Stimulated activated naive CD8-positive, alpha-beta T cell treated with anti-CD3 and anti-CD28 coated beads, Interleukin-15, amount 100 ng/mL, for 72 hours (primary cell): ENCODE data around the gene TCF3.
"Not testable (repeated sequence)": the region's sequence is repeated elsewhere in the genome, so short reads cannot be mapped to it uniquely, and the experiment has no call there.

ENCODE experiments used
- ATAC-seq: fragments of 150-1000 bp; cut with Tn5 transposase; 2 replicates; pipeline ENCODE4 v1.10.0; 2021; ENCODE audit warnings: mild to moderate bottlenecking, moderate library complexity
- DNase-seq, 2 donors: peaks; one replicate each; pipeline ENCODE4 v3.0.0; 2021 to 2022
- H3K27ac Mint-ChIP-seq, 2 donors: one replicate each; pipeline ENCODE4 v1.8.0; 2022; ENCODE audit warnings: mild to moderate bottlenecking in 2 of 2, mixed read lengths in 2 of 2, moderate library complexity in 2 of 2
- H3K27me3 Mint-ChIP-seq: one replicate; pipeline ENCODE4 v1.8.0; 2022; ENCODE audit warnings: mixed read lengths
- H3K4me1 Mint-ChIP-seq: one replicate; pipeline ENCODE4 v1.8.0; 2022; ENCODE audit warnings: mild to moderate bottlenecking, mixed read lengths
- H3K4me3 Mint-ChIP-seq, 2 donors: one replicate each; pipeline ENCODE4 v1.8.0; 2022; ENCODE audit warnings: mild to moderate bottlenecking in 2 of 2, mixed read lengths in 2 of 2, moderate library complexity in 1 of 2
- H3K9me3 Mint-ChIP-seq, 2 donors: one replicate each; pipeline ENCODE4 v1.8.0; 2022; ENCODE audit warnings: mixed read lengths in 2 of 2

TCF3 gene

DNA sequence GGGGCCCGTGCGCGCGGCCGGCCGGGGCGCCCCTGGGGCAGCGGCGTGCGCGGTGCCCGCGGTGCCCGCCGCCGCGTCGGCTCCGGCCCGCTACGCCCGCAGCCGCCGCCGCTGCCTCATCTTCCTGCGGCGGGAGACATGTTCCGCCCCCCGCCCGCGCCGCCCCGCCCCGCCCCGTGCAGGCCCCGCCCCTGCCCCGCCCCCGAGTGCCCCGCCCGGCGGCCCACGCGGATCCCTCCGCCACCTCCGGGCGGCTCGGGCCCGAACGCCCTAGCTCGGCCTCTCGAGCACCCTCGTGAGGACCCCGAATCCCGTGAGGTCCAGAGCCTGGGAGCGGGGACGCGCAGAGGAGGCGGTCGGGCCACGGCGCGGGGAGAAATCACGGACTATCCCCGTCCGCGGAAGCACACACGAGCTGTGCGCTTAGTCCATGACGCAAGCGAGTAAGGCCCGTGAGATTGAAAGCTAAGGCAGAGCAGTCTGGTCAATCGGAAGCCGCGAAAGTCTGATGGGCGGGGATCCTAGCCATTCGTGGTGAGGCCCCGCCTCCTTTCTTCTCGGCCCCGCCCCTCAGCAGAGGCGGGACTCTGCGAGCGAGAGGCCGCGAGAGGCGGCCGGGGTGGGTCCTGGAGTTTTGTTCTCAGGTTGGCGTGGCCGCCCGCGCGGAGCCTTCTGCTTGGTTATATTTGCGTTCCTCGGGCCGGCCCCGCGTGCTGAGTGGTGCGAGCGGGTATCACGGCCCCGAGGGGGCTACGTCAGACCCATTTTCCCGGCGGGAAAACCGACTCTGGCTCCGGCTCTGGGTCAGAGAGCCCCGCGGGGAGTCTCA lies at the start of gene TCF3:
TCF3 (minus strand) TSS at position 145 of the 829 bp plus-strand sequence. CDS start 2,367 bp downstream, outside the sequence.
- peaks cover 5% of the 10 kb centered on the region for H3K27me3 Mint-ChIP-seq
- peaks cover 44% of the 10 kb centered on the region for H3K4me1 Mint-ChIP-seq
- H3K4me3 Mint-ChIP-seq, result peak within 1 kb of the TSS; percentile 94 to 97
- H3K27ac Mint-ChIP-seq, result peak within 1 kb of the TSS; percentile 96 to 98
- peak; percentile 88 for ATAC-seq
- peak; percentile 99 for DNase-seq
- no peaks in the 10 kb centered on the region for H3K9me3 Mint-ChIP-seq

DNA sequence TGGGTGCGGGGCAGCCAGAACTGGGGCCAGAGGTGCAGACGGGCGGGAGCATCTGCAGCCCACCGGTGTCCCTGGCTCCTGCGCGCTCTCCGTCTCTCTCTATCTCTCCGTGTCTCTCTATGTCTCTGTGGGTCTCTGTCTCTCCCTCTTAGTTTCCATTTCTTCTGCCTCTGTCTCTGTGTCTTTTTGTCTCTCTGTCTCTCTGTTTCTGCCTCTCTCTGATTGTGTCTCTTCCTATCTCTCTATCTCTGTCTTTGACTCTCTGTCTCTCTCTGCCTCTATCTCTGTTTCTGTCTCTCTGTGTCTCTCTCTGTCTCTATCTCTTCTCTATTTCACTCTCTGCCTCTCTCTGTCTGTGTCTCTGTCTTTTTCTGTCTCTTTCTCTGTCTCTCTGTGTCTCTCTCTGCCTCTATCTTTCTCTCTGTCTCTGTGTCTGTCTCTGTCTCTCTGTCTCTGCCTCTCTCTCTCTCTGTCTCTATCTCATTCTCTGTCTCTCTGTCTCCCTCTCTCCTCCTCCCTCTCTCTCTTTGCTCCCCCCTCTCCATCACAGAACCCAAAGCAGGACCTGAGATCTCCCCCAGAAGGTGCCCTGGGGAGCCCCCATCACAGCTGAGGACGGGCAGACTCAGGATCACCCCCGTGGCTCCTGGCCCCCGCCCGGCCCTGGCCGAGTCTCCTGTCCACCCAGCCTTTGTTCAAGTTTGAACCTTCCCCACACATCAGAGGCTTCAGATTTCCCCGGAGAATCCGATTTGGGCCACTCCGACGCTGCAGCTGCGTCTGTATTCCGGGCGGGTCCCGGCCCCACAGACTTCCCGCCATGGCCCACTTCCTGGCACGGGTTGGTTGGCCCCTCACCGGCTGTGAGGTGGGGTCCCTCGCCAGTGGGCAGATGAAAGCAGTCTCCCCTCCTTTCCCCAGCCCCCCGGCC lies 48.6 kb upstream of the TCF3 start:
- H3K27me3 Mint-ChIP-seq, result peaks cover 47% of the 10 kb centered on the region
- no peak for ATAC-seq
- H3K4me3 Mint-ChIP-seq, result no peak overlapping the region
- DNase-seq, result no peak
- no peak overlapping the region for H3K27ac Mint-ChIP-seq
- peaks cover 6 to 20% of the 10 kb centered on the region in 2 donors for H3K9me3 Mint-ChIP-seq
- H3K4me1 Mint-ChIP-seq, result peaks cover 12% of the 10 kb centered on the region

DNA sequence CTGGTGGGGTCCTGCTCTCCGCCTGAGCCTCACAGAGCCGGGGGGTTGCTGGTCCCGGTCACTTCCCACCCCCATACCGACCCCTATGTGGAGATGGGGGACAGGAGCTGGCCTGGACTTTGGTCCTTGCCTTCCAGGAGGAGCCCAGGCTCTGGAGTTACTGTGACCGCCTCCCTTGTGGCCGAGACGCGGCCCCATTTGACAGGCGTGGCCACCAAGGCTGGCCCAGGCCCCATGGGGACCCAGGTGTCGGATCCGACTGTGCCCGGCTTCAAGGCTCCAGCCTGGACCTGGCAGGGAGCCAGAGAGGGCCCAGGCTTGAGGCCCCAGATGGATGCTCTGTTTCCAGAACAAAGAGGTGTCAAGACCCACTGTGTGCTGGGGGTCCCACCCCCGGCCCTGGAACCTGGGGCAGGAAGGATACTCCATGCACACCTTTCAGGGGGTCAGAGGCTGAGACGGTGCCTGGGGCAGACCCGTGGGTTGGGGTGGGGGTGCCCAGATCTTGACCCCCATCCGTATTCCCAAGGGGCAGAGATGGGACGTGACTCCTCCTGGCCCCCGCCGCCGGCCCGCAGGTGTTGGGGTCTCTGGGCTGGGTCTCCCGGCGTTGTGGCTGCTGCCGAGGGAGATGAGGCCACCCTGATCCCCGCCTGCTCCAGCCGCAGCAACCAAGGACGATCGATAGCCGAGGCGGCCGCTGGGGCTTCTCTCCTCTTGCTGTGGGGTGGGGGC lies 47.8 kb upstream of the TCF3 start:
- H3K9me3 Mint-ChIP-seq, result peaks cover 12 to 17% of the 10 kb centered on the region in 2 donors
- ATAC-seq, result no peak
- H3K27me3 Mint-ChIP-seq, result peaks cover 39% of the 10 kb centered on the region
- no peak for DNase-seq
- H3K4me3 Mint-ChIP-seq, result no peak overlapping the region
- peaks cover 12% of the 10 kb centered on the region for H3K4me1 Mint-ChIP-seq
- no peak overlapping the region for H3K27ac Mint-ChIP-seq

DNA sequence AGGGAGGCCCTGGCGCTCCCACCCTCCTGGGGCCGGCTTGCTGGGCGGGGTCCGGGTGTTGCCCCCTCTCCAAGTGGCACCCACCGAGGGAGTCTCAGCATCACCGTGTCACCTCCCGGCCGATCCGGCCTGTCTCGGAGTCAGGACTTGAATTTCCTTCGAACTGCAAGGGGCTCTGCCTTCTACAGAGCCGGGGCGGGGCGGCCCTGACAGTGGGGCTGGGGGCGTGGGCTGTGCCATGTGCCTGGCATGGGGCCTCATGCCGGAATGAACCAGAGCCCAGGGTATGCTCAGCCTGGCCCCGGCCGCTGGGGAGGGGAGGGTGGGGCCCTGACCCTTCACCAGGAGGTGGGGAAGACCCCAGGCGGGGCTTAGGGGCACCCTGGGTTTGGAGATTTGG lies 47.0 kb upstream of the TCF3 start:
- Mint-ChIP-seq H3K27ac (no peak overlapping the region), H3K27me3 (peaks cover 32% of the 10 kb centered on the region), H3K4me1 (peaks cover 12% of the 10 kb centered on the region), H3K4me3 (no peak overlapping the region), H3K9me3 (peaks cover 16% of the 10 kb centered on the region in 2 donors)
- DNase-seq (no peak), ATAC-seq (no peak)

DNA sequence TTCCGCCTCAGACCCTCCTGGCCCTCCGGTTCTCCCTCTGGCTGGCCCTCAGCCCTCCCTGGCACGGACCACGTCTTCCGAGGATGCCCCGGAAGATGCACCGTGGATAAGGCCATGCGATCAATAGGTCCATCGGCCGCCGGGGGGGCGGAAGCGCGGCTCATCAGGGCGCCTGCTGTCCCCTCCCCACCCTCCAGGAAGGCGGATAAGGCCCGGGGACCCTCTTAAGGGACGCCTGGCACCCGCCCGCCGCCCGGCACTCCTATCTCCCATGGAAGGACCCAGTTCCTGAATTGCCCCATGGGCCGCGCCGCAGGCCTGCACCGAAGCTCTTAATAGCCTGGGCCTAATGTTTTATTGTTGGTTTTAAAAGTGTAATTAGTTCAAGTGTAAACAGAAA lies 46.2 kb upstream of the TCF3 start:
- peaks cover 15 to 18% of the 10 kb centered on the region in 2 donors for H3K9me3 Mint-ChIP-seq
- H3K4me1 Mint-ChIP-seq, result peaks cover 12% of the 10 kb centered on the region
- H3K4me3 Mint-ChIP-seq, result no peak overlapping the region
- no peak for ATAC-seq
- DNase-seq, result no peak
- peaks cover 35% of the 10 kb centered on the region for H3K27me3 Mint-ChIP-seq
- H3K27ac Mint-ChIP-seq, result no peak overlapping the region

DNA sequence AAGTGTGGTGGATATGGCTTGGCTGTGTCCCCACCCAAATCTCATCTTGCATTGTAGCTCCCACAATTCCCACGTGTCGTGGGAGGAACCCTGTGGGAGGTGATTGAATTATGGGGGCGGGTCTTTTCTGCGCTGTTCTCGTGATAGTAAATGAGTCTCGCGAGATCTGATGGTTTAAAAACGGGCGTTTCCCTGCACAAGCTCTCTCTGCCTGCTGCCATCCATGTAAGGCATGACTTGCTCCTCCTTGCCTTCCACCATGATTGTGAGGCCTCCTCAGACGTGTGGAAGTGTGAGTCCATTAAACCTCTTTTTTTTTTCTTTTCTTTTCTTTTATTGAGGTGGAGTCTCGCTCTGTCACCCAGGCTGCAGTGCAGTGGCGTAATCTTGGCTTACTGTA lies 43.1 kb upstream of the TCF3 start:
- not testable (repeated sequence) for H3K4me3 Mint-ChIP-seq, DNase-seq, ATAC-seq, H3K4me1 Mint-ChIP-seq, H3K27ac Mint-ChIP-seq
- Mint-ChIP-seq H3K9me3 (peaks cover 15 to 18% of the 10 kb centered on the region in 2 donors), H3K27me3 (peaks cover 45% of the 10 kb centered on the region)

DNA sequence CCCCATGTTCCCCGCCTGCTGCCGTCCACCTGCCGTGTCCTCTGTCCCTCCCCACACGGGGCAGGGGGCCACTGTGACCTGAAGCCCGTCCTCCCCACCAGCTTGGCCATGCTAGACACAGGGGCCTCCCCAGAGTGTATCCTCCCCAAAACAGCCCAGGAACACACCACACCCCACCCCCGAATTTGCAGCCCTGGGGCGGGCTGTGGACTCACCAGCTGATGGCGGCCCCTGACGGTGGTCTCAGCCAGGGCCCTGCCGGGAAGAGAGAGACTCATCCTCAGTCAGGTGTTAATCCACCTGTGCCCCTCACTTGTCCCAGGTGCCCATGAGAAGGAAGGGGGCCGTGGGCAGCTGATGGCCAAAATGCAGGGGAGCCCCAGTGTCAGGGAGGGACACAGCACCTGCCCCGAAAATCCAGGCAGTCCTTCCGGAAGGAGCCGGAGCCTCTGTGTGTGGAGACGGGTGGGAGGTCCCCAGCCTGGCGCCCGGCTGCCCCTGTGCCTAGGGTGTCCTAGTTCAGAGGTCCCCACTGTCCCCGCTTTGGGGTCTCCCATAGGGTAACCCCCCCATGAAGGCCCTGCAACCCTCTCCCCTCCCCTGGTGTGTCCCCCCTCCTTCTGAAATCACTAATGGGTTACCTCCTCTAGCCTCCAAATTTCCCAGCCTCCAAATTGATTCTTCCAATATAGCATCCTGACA lies 39.3 kb upstream of the TCF3 start:
- Mint-ChIP-seq H3K27ac (no peak overlapping the region), H3K4me3 (no peak overlapping the region)

DNA sequence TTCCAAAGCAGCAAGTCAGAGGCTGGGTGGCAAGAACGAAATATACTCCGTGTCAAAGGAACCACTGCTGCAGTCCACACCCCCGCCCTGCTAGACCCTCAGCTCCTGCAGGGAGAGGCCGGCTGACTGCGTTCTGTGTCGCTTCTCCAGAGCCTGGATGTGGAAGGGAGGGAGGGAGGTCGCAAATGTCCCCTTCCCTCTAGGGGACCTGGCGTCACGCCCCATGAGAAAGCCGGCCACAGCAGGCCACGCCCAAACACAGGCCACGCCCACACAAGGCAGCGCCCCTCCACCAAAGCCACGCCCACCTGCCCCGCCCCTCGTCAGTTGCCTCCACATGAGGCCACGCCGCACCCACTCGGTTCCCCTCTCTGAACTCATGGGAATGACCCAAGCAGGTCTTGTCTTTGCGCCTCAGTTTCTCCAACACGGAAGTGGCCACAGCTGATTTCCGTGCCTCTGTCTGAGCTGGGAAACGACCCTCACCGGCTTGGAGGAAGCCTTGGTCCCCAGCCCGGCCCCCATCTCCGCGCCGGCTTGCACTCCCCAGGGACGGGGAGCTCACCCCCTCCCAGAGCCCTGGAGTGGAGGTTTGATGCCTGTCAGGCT lies 38.4 kb upstream of the TCF3 start:
- DNase-seq (peak; percentile 37 to 70), ATAC-seq (peak; percentile 33)
- peaks cover 75% of the 10 kb centered on the region for H3K27me3 Mint-ChIP-seq
- H3K27ac Mint-ChIP-seq, result no peak overlapping the region
- H3K9me3 Mint-ChIP-seq, result peaks cover 11 to 18% of the 10 kb centered on the region in 2 donors
- no peak overlapping the region for H3K4me3 Mint-ChIP-seq
- H3K4me1 Mint-ChIP-seq, result peaks cover 6% of the 10 kb centered on the region

More for the DNA sequence above, 39.3 kb upstream of the TCF3 start:
- Mint-ChIP-seq H3K4me1 (peaks cover 6% of the 10 kb centered on the region), H3K9me3 (peaks cover 15 to 18% of the 10 kb centered on the region in 2 donors), H3K27me3 (peaks cover 71% of the 10 kb centered on the region)
- ATAC-seq (no peak), DNase-seq (no peak)

DNA sequence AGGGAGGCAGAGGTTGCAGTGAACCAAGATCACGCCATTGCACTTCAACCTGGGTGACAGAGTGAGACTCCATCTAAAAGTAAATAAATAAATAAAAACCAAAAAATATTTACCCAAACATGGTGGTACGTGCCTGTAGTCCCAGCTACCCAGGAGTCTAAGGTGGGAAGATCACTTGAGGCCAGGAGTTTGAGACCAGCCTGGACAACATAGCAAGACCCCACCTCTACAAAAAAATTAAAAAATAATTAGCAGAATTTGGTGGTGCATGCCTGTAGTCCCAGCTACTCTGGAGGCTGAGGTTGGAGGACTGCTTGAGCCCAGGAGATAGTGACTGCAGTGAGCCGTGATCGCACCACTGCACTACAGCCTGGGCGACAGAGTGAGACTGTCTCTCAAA lies 33.4 kb upstream of the TCF3 start:
- H3K4me1 Mint-ChIP-seq, H3K9me3 Mint-ChIP-seq, H3K27ac Mint-ChIP-seq, ATAC-seq, H3K4me3 Mint-ChIP-seq, DNase-seq: not testable (repeated sequence)
- H3K27me3 Mint-ChIP-seq, result peaks cover 62% of the 10 kb centered on the region

DNA sequence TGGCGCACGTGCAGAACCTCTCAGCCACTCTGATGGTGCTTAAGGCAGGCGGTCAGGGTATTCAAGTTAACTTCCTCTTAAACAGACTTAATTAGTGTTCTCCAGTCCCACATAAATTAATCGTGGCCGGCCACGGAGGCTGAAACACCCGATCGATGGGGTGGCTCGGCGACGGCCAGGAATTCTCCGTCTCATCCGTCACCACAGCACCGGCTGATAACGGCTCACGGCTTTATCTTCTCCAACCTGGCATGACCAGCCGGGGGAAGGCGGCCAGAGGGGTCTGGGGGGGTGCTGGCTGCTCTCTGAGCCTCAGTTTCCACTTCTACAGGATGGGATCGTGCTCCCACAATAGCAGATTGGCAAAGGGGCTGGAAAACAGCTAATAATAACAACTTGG lies 32.6 kb upstream of the TCF3 start:
- Mint-ChIP-seq H3K4me1 (peaks cover 6% of the 10 kb centered on the region), H3K27ac (no peak overlapping the region), H3K4me3 (no peak overlapping the region), H3K9me3 (no peaks in the 10 kb centered on the region), H3K27me3 (peaks cover 59% of the 10 kb centered on the region)
- ATAC-seq, result no peak
- no peak for DNase-seq

DNA sequence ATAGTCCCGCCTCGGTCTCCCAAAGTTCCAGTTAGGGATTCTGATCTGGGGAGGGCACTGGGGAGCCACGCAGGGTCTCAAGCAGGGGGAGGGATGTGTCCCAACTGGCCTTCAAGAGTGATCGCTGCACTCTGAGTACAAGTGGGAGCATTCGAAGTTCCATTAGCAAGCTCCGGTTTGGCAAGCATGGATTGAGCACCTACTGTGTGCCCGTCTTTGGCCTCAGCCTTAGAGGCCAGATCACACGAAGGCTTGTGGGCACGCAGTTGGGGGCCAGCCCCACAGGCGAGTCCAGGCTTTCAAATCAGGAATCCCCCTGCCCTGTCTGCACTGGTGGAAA lies 32.1 kb upstream of the TCF3 start:
- Mint-ChIP-seq H3K27ac (no peak overlapping the region), H3K27me3 (peaks cover 62% of the 10 kb centered on the region), H3K9me3 (no peaks in the 10 kb centered on the region), H3K4me1 (peaks cover 6% of the 10 kb centered on the region), H3K4me3 (no peak overlapping the region)
- DNase-seq (no peak), ATAC-seq (no peak)

DNA sequence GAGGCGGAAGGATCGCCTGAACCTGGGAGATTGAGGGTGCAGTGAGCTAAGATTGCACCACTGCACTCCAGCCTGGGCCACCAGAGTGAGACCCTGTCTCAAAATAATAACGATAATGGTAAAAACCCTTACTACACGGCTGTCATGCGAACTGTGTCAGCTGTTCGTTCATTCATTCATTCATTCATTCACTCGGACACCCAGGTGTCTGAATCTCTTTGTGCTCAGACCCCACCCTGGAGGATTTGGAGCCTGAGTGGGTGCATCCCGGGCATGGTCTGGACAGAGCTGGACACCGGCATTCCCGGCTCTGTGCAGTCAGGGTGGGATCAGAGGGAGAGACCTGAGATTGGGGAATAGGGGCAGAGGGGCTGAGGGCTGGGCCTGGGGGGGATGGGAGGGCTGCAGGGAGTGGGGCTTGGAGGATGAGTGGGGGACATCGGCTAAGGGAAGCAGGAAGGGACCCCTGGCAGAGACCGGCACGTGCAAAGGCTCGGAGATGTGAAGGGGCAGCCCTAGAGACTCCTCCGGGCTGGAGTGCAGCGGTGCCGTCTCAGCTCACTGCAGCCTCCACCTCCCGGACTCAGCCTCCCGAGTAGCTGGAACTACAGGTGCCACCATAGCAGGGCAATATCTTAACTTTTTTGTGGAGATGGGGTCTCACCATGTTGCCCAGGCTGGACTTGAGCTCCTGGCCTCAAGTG lies 31.6 kb upstream of the TCF3 start:
- Mint-ChIP-seq H3K4me3 (no peak overlapping the region), H3K27me3 (peaks cover 65% of the 10 kb centered on the region), H3K27ac (no peak overlapping the region), H3K9me3 (no peaks in the 10 kb centered on the region), H3K4me1 (peaks cover 6% of the 10 kb centered on the region)
- ATAC-seq (no peak), DNase-seq (no peak)

DNA sequence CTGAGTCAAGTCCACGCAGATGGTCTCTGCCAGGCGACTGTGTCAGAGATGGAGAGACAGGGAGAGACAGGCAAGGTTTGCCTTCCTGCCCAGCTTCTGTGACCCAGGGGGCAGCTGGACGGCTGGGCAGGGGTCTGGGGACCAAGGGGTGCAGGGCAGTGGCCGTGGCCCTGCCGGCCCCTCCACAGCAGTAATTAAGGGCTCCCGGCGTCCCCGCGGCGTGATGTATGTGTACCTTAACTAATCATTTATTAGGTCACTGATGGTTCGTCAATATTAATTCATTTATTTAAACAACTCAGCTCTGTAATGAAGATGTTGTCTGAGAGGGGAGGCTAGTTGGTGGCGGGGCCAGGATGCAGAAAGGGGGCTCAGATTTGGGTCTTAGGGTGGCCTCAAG lies 28.6 kb upstream of the TCF3 start:
- Mint-ChIP-seq H3K27me3 (peaks cover 69% of the 10 kb centered on the region), H3K4me3 (no peak overlapping the region)
- no peak for ATAC-seq

DNA sequence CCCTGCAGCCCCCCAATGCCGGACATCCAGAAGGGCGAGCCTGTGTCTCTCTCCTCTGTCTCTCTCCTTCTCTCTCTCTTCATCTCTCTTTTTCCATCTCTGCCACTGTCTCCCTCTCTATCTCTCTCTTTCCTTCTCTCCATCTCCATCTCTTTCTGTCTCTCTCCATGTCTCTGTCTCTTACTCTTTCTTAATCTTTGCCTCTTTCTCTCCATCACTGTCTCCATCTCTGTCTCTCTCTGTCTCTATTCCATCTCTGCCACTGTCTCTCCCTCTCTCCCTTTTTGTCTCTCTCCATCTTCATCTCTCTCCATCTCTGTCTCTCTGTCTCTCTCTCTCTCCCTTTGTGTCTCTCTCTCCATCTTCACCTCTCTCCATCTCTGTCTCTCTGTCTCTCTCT lies 25.7 kb upstream of the TCF3 start:
- no peak for ATAC-seq
- no peaks in the 10 kb centered on the region for H3K9me3 Mint-ChIP-seq
- H3K4me1 Mint-ChIP-seq, result peaks cover 8% of the 10 kb centered on the region
- no peak overlapping the region for H3K4me3 Mint-ChIP-seq
- H3K27ac Mint-ChIP-seq, result no peak overlapping the region
- no peak for DNase-seq
- peaks cover 91% of the 10 kb centered on the region for H3K27me3 Mint-ChIP-seq

More for the DNA sequence above, 28.6 kb upstream of the TCF3 start:
- Mint-ChIP-seq H3K9me3 (no peaks in the 10 kb centered on the region), H3K27ac (no peak overlapping the region), H3K4me1 (no peaks in the 10 kb centered on the region)
- DNase-seq, result no peak
